H9 (cell line): Measurements from ENCODE around the gene PPP1R14C. TPM values are rescaled to one million over a fixed set of nuclear protein-coding genes. Genes with fewer than 3 reads are reported as not detected.
A peak's percentile ranks its signal among the peaks of the same experiment; 100 is the strongest.

Experiments used
- DNase-seq: peaks from one replicate; pipeline ENCODE4 v3.0.0-alpha.2; 2017
- H2AFZ ChIP-seq: one replicate; pipeline ENCODE4 v1.6.1; 2013; ENCODE audit warnings: mild to moderate bottlenecking, low read length, control low read depth, moderate library complexity
- H2AK5ac ChIP-seq: 2 replicates; pipeline ENCODE4 v1.6.1; 2013; ENCODE audit warnings: low read length, control low read depth, mixed read lengths; ENCODE audit not compliant: insufficient read length
- H2BK120ac ChIP-seq: one replicate; pipeline ENCODE4 v1.6.1; 2013; ENCODE audit warnings: low read depth, mild to moderate bottlenecking, low read length, control low read depth, inconsistent platforms; ENCODE audit not compliant: poor library complexity, severe bottlenecking
- H2BK12ac ChIP-seq: 2 replicates; pipeline ENCODE4 v1.6.1; 2013; ENCODE audit warnings: low read length, control low read depth, mixed read lengths, low read depth; ENCODE audit not compliant: insufficient read length
- H2BK15ac ChIP-seq: 2 replicates; pipeline ENCODE4 v1.6.1; 2013; ENCODE audit warnings: low read depth, low read length, control low read depth
- H2BK20ac ChIP-seq: one replicate; pipeline ENCODE4 v1.6.1; 2013; ENCODE audit warnings: low read depth, mild to moderate bottlenecking, low read length, control low read depth, inconsistent platforms; ENCODE audit not compliant: poor library complexity, severe bottlenecking
- H2BK5ac ChIP-seq: 2 replicates; pipeline ENCODE4 v1.6.1; 2013; ENCODE audit warnings: low read length, control low read depth, mixed read lengths; ENCODE audit not compliant: insufficient read length
- H3K14ac ChIP-seq: 2 replicates; pipeline ENCODE4 v1.6.1; 2013; ENCODE audit warnings: low read length, control low read depth; ENCODE audit not compliant: insufficient read depth
- H3K18ac ChIP-seq: 2 replicates; pipeline ENCODE4 v1.6.1; 2013; ENCODE audit warnings: low read depth, mild to moderate bottlenecking, mixed read lengths, low read length, control low read depth; ENCODE audit not compliant: insufficient read length
- H3K23ac ChIP-seq: 2 replicates; pipeline ENCODE4 v1.6.1; 2013; ENCODE audit warnings: low read length, control low read depth, mixed read lengths, low read depth; ENCODE audit not compliant: insufficient read length
- H3K23me2 ChIP-seq: 2 replicates; pipeline ENCODE4 v1.6.1; 2013; ENCODE audit warnings: low read depth, mild to moderate bottlenecking, mixed read lengths, low read length, control low read depth; ENCODE audit not compliant: insufficient read length, poor library complexity, severe bottlenecking
- H3K27ac ChIP-seq: 2 replicates; pipeline ENCODE4 v1.5.1; 2013; ENCODE audit warnings: low read length, control low read depth, mixed read lengths, low read depth; ENCODE audit not compliant: insufficient read length
- H3K27me3 ChIP-seq: 2 replicates; pipeline ENCODE4 v1.6.1; 2013; ENCODE audit warnings: low read length, control low read depth, inconsistent platforms; ENCODE audit not compliant: insufficient read depth
- H3K4ac ChIP-seq: 2 replicates; pipeline ENCODE4 v1.6.1; 2013; ENCODE audit warnings: low read depth, mild to moderate bottlenecking, control low read depth, inconsistent platforms, low read length, moderate library complexity
- H3K4me1 ChIP-seq: 2 replicates; pipeline ENCODE4 v1.6.1; 2013; ENCODE audit warnings: low read length, control low read depth, inconsistent platforms; ENCODE audit not compliant: insufficient read depth
- H3K4me2 ChIP-seq: 2 replicates; pipeline ENCODE4 v1.6.1; 2013; ENCODE audit warnings: low read length, control low read depth, mixed read lengths; ENCODE audit not compliant: insufficient read length, insufficient read depth
- H3K56ac ChIP-seq: 2 replicates; pipeline ENCODE4 v1.6.1; 2013; ENCODE audit warnings: low read depth, mild to moderate bottlenecking, mixed read lengths, low read length, control low read depth; ENCODE audit not compliant: insufficient read length
- H3K79me1 ChIP-seq: 2 replicates; pipeline ENCODE4 v1.6.1; 2013; ENCODE audit warnings: low read depth, mild to moderate bottlenecking, moderate library complexity, low read length, control low read depth, inconsistent platforms; ENCODE audit not compliant: insufficient read depth, poor library complexity, severe bottlenecking
- H3K79me2 ChIP-seq: 2 replicates; pipeline ENCODE4 v1.6.1; 2013; ENCODE audit warnings: low read length, control low read depth, inconsistent platforms; ENCODE audit not compliant: insufficient read depth
- H3K9ac ChIP-seq: 2 replicates; pipeline ENCODE4 v1.6.1; 2013; ENCODE audit warnings: low read length, control low read depth, mixed read lengths; ENCODE audit not compliant: insufficient read length; ENCODE audit errors: extremely low read depth
- H3K9me3 ChIP-seq: one replicate; pipeline ENCODE4 v1.6.1; 2013; ENCODE audit warnings: low read depth, low read length, inconsistent platforms; ENCODE audit not compliant: control insufficient read depth
- H3T11ph ChIP-seq: one replicate; pipeline ENCODE4 v1.6.1; 2013; ENCODE audit warnings: mild to moderate bottlenecking, low read length, control low read depth, inconsistent platforms
- H4K20me1 ChIP-seq: one replicate; pipeline ENCODE4 v1.6.1; 2013; ENCODE audit not compliant: control insufficient read depth, insufficient read length, insufficient read depth
- H4K5ac ChIP-seq: 2 replicates; pipeline ENCODE4 v1.6.1; 2013; ENCODE audit warnings: low read depth, mild to moderate bottlenecking, mixed read lengths, low read length, control low read depth; ENCODE audit not compliant: insufficient read length
- H4K8ac ChIP-seq: replicated peaks from 2 replicates; pipeline ENCODE4 v1.6.1; 2013; ENCODE audit warnings: low read length, control low read depth, mixed read lengths, low read depth; ENCODE audit not compliant: insufficient read length
- H4K91ac ChIP-seq: 2 replicates; pipeline ENCODE4 v1.6.1; 2013; ENCODE audit warnings: low read depth, mild to moderate bottlenecking, moderate library complexity, mixed read lengths, low read length, control low read depth; ENCODE audit not compliant: insufficient read length
- H3K27ac Mint-ChIP-seq, 3 experiments: 2 replicates in 2 of 3; 3 replicates in 1 of 3; pipeline ENCODE4 v1.8.0; 2020 to 2021; ENCODE audit warnings: mixed read lengths in 3 of 3, mild to moderate bottlenecking in 1 of 3, moderate library complexity in 1 of 3
- H3K27me3 Mint-ChIP-seq: 2 replicates; pipeline ENCODE4 v1.8.0; 2021; ENCODE audit warnings: low read depth, mild to moderate bottlenecking, moderate library complexity, mixed read lengths
- H3K36me3 Mint-ChIP-seq, 3 experiments: 2 replicates in 2 of 3; 3 replicates in 1 of 3; pipeline ENCODE4 v1.8.0; 2020 to 2021; ENCODE audit warnings: low read depth in 3 of 3, mixed read lengths in 3 of 3; ENCODE audit not compliant: insufficient read depth in 1 of 3
- H3K4me1 Mint-ChIP-seq, 2 experiments: 2 replicates each; pipeline ENCODE4 v1.8.0; 2020; ENCODE audit warnings: mixed read lengths in 2 of 2
- H3K4me3 Mint-ChIP-seq, 2 experiments: 2 replicates in 1 of 2; 3 replicates in 1 of 2; pipeline ENCODE4 v1.8.0; 2020 to 2021; ENCODE audit warnings: mild to moderate bottlenecking in 2 of 2, mixed read lengths in 2 of 2, moderate library complexity in 1 of 2
- H3K9me3 Mint-ChIP-seq, 2 experiments: 2 replicates in 1 of 2; 3 replicates in 1 of 2; pipeline ENCODE4 v1.8.0; 2020; ENCODE audit warnings: mild to moderate bottlenecking in 2 of 2, mixed read lengths in 2 of 2, moderate library complexity in 1 of 2
- CTCF ChIP-seq: fragments of 200-600 bp; sonication (generic); conservative IDR thresholded peaks from 3 replicates; pipeline ENCODE4 v1.8.0; 2021; ENCODE audit warnings: antibody characterized with exemption, mild to moderate bottlenecking
- WGBS: extraction: QIAGEN DNeasy Blood & Tissue Kit; methylation state at CpG from one replicate; pipeline ENCODE4 v1.1.7; 2013; ENCODE audit warnings: missing lambda C conversion rate, low lambda C conversion rate, mixed read lengths; ENCODE audit not compliant: insufficient read length; ENCODE audit errors: extremely low coverage; 5-methylcytosine and 5-hydroxymethylcytosine counted together
- total RNA-seq: library from RNA; stranded (reverse); gene quantifications from 2 replicates; pipeline ENCODE4 v1.2.1, GENCODE V29; 2021

Gene PPP1R14C
- total RNA-seq, 1 experiment from 2014 or later, result 0.37 TPM

DNA sequence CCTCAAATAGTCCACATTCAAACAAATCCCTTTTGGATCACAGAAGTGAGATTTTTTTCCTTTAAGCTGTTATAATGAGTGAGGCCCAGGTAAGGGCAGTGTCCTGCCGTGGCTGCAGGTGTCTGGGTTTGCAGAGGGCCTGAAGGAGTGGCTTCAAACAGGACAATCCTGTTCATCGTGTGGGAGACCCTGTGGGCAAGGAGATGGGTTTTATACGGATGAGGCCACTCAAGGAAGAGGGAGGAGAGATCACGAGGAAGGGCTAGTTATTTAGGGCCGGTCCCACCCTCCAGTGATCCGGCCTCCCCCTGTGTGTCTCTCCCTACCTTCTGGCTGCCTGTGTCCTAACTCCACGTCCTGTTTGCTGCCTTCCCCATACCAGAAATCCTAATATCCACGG lies 33.8 kb downstream of the PPP1R14C start:
- Histone ChIP-seq H2BK120ac (no peak overlapping the region), H2BK5ac (no peak overlapping the region), H4K5ac (no peak overlapping the region), H3K23me2 (no peaks in the 10 kb centered on the region), H3K23ac (no peak overlapping the region), H2BK15ac (no peak overlapping the region), H3K27me3 (no peaks in the 10 kb centered on the region; the same call in 1 of the 2 replicates), H3K18ac (no peak overlapping the region), H3K9ac (no peak overlapping the region), H4K91ac (no peak overlapping the region), H3T11ph (no peak overlapping the region), H3K79me1 (no peaks in the 10 kb centered on the region), H3K14ac (no peak overlapping the region; the same call in 1 of the 2 replicates), H3K56ac (no peak overlapping the region), H4K8ac (no peak overlapping the region), H3K9me3 (no peaks in the 10 kb centered on the region), H2BK20ac (no peak overlapping the region), H3K4ac (no peak overlapping the region), H3K79me2 (no peaks in the 10 kb centered on the region), H2AK5ac (no peak overlapping the region), H2BK12ac (no peak overlapping the region), H2AFZ (no peak overlapping the region), H4K20me1 (no peaks in the 10 kb centered on the region), H3K27ac (no peak overlapping the region), H3K4me1 (no peaks in the 10 kb centered on the region), H3K4me2 (no peak overlapping the region)
- Mint-ChIP-seq H3K36me3 (no peaks in the 10 kb centered on the region), H3K27ac (peak overlapping the region in 1 of 3 experiments; percentile 14; a peak in 1 of 7 replicates), H3K9me3 (no peaks in the 10 kb centered on the region), H3K27me3 (no peaks in the 10 kb centered on the region; the same call in 1 of the 2 replicates), H3K4me1 (no peaks in the 10 kb centered on the region), H3K4me3 (no peak overlapping the region)
- WGBS, result no CpG with 5 or more reads among the region's 8 CpGs
- no peak for DNase-seq
- TF ChIP-seq CTCF, result no peak
